Measurements from ENCODE around the gene RFWD3.

The RFWD3 gene

GRCh38 chr16:74583926-74584666 is 82.6 kb downstream of the RFWD3 start:
- DNase-seq (ENCODE audit: low read depth in 1 of 2, low spot score in 1 of 2): no peak

GRCh38 chr16:74582970-74583369 is 83.7 kb downstream of the RFWD3 start:
- no peak for DNase-seq (ENCODE audit: low read depth in 1 of 2, low spot score in 1 of 2)

GRCh38 chr16:74580833-74581232 is 85.8 kb downstream of the RFWD3 start:
- no peak for DNase-seq (ENCODE audit: low read depth in 1 of 2, low spot score in 1 of 2)

GRCh38 chr16:74578838-74579237 is 87.8 kb downstream of the RFWD3 start:
- no peak for DNase-seq (ENCODE audit: low read depth in 1 of 2, low spot score in 1 of 2)

GRCh38 chr16:74578433-74578832 is 88.2 kb downstream of the RFWD3 start:
- DNase-seq (ENCODE audit: low read depth in 1 of 2, low spot score in 1 of 2): no peak

GRCh38 chr16:74577882-74578366 is 88.8 kb downstream of the RFWD3 start:
- DNase-seq (ENCODE audit: low read depth in 1 of 2, low spot score in 1 of 2): no peak

GRCh38 chr16:74575807-74576643 is 90.7 kb downstream of the RFWD3 start:
- no peak for DNase-seq (ENCODE audit: low read depth in 1 of 2, low spot score in 1 of 2)

GRCh38 chr16:74575175-74575806 is 91.4 kb downstream of the RFWD3 start:
- no peak for DNase-seq (ENCODE audit: low read depth in 1 of 2, low spot score in 1 of 2)

- DNase-seq (ENCODE audit: low read depth in 1 of 2, low spot score in 1 of 2): no peak
Observed at GRCh38 chr16:74574146-74574545, 92.5 kb downstream of the RFWD3 start.

GRCh38 chr16:74573622-74574021 is 93.1 kb downstream of the RFWD3 start:
- DNase-seq (ENCODE audit: low read depth in 1 of 2, low spot score in 1 of 2): no peak
